ENCODE measurements around the gene CST6.

CST6 gene

GRCh38 chr11:66048547-66049323 is 36.9 kb downstream of the CST6 start, which contains the start of gene GAL3ST3:
Gene GAL3ST3, minus strand, starts transcription at chr11:66049161. Its CDS starts 3,746 bp downstream, at chr11:66045415.
- Histone ChIP-seq H4K20me1 (ENCODE audit: insufficient read depth, low read length) (no peaks in the 10 kb centered on the region), H3K27ac (ENCODE audit: low read length) (no peak within 1 kb of the TSS), H3K9ac (ENCODE audit: low read length) (no peak within 1 kb of the TSS), H3K4me3 (ENCODE audit: low read length) (peak within 1 kb of the TSS; percentile 38), H3K27me3 (ENCODE audit: low read depth, low read length) (no peaks in the 10 kb centered on the region), H3K9me3 (ENCODE audit: insufficient read depth, low read length) (no peaks in the 10 kb centered on the region), H3K36me3 (replicated peaks; ENCODE audit: low read depth, low read length) (peaks cover 5% of the 10 kb centered on the region), H3K79me2 (ENCODE audit: low read length) (peaks cover 16% of the 10 kb centered on the region), H2AFZ (ENCODE audit: low read depth, low read length) (no peak within 1 kb of the TSS), H3K4me2 (ENCODE audit: low read length) (peak within 1 kb of the TSS; percentile 27), H3K4me1 (ENCODE audit: low read length) (peaks cover 28% of the 10 kb centered on the region)
- TF ChIP-seq CTCF (IDR thresholded peaks at IDR 0.05; ENCODE audit: low read depth, low read length) (no peak), EZH2phosphoT487 (IDR thresholded peaks at IDR 0.05; ENCODE audit: low read depth) (no peak)

GRCh38 chr11:66050581-66051231 is 38.9 kb downstream of the CST6 start:
- Histone ChIP-seq H3K27ac (ENCODE audit: low read length) (peak overlapping the region; percentile 63; the same call in 1 of the 2 replicates), H3K4me3 (ENCODE audit: low read length) (peak overlapping the region; percentile 82), H3K4me1 (ENCODE audit: low read length) (peaks cover 17% of the 10 kb centered on the region), H3K36me3 (replicated peaks; ENCODE audit: low read depth, low read length) (peaks cover 19% of the 10 kb centered on the region), H3K4me2 (ENCODE audit: low read length) (peak overlapping the region; percentile 96), H3K9me3 (ENCODE audit: insufficient read depth, low read length) (no peaks in the 10 kb centered on the region), H3K9ac (ENCODE audit: low read length) (peak overlapping the region; percentile 83), H3K27me3 (ENCODE audit: low read depth, low read length) (no peaks in the 10 kb centered on the region), H2AFZ (ENCODE audit: low read depth, low read length) (peak overlapping the region; percentile 19; the same call in 1 of the 2 replicates), H3K79me2 (ENCODE audit: low read length) (peaks cover 30% of the 10 kb centered on the region), H4K20me1 (ENCODE audit: insufficient read depth, low read length) (no peaks in the 10 kb centered on the region)
- no peak for TF ChIP-seq CTCF (IDR thresholded peaks at IDR 0.05; ENCODE audit: low read depth, low read length)
- TF ChIP-seq EZH2phosphoT487 (IDR thresholded peaks at IDR 0.05; ENCODE audit: low read depth), result no peak

- peak overlapping the region; percentile 19; the same call in 1 of the 2 replicates for H2AFZ ChIP-seq (ENCODE audit: low read depth, low read length)
Observed at GRCh38 chr11:66051371-66051765, 39.6 kb downstream of the CST6 start.

More at GRCh38 chr11:66051371-66051765, 39.6 kb downstream of the CST6 start:
- peak overlapping the region; percentile 82 for H3K4me3 ChIP-seq (ENCODE audit: low read length)
- peaks cover 30% of the 10 kb centered on the region for H3K79me2 ChIP-seq (ENCODE audit: low read length)
- H3K27ac ChIP-seq (ENCODE audit: low read length), result peak overlapping the region; percentile 63
- peak overlapping the region; percentile 83 for H3K9ac ChIP-seq (ENCODE audit: low read length)
- TF ChIP-seq EZH2phosphoT487 (IDR thresholded peaks at IDR 0.05; ENCODE audit: low read depth), result no peak
- no peak for TF ChIP-seq CTCF (IDR thresholded peaks at IDR 0.05; ENCODE audit: low read depth, low read length)
- H3K36me3 ChIP-seq (replicated peaks; ENCODE audit: low read depth, low read length), result peaks cover 23% of the 10 kb centered on the region
- no peaks in the 10 kb centered on the region for H4K20me1 ChIP-seq (ENCODE audit: insufficient read depth, low read length)
- peak overlapping the region; percentile 96 for H3K4me2 ChIP-seq (ENCODE audit: low read length)
- H3K9me3 ChIP-seq (ENCODE audit: insufficient read depth, low read length), result no peaks in the 10 kb centered on the region
- peaks cover 17% of the 10 kb centered on the region for H3K4me1 ChIP-seq (ENCODE audit: low read length)
- no peaks in the 10 kb centered on the region for H3K27me3 ChIP-seq (ENCODE audit: low read depth, low read length)

Data from OCI-LY3 (cell line).